ENCODE results near the gene GTF2E1.
"Not testable (repeated sequence)": the region's sequence is repeated elsewhere in the genome, so short reads cannot be mapped to it uniquely, and the experiment has no call there.

The GTF2E1 gene

GRCh38 chr3:120756061-120756460 is 13.5 kb downstream of the GTF2E1 start:
- no peak for DNase-seq

DNA sequence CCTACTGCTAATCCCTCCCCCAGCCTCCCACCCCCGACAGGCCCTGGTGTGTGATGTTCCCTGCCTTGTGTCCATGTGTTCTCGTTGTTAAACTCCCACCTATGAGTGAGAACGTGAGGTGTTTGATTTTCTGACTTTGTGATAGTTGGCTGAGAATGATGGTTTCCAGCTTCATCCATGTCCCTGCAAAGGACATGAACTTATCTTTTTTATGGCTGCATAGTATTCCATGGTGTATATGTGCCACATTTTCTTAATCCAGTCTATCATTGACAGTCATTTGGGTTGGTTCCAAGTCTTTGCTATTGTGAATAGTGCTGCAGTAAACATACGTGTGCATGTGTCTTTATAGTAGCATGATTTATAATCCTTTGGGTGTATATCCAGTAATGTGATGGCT is 16.0 kb downstream of the GTF2E1 start:
- not testable (repeated sequence) for DNase-seq

DNA sequence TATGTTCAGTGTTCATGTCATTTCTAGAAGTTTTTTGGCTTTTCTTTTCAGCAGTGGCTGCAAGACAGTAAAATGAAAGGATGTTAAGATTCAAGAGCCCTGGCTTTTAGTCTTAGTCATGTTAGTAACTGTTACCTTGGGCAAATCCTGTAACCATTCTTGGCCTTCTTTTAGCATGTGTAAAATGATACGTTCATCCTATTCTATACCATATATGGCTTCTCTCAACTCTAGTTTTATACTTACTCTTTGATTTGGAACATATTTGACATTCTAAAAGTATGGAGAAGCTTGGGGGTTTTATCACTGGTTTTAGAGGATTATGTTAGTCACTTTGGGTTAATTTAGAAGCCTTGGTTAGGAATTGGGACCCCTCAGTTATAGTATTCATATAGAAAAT is 20.1 kb downstream of the GTF2E1 start:
- no peak for DNase-seq

DNA sequence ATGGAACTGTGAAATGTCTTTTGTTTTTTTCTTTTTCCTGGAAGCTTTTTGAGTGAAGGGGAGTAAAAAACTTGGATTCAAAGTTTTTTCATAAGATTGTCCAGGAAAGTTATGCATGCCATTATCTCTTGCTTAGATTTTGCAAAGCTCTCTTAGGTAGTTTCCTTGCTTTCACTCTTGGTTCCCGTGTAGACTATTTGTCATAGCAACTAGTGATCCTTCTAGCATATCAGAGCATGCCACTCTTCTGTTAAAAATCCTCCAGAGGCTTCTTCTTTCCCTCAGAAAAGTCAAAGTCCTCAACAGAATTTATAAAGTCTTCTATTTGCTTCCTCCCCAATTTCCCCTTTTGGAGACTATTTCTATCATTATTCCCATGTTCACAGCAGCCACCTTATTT is 21.1 kb downstream of the GTF2E1 start:
- DNase-seq: no peak

- no peak for DNase-seq
Observed at GRCh38 chr3:120764206-120764605, 21.7 kb downstream of the GTF2E1 start.

DNA sequence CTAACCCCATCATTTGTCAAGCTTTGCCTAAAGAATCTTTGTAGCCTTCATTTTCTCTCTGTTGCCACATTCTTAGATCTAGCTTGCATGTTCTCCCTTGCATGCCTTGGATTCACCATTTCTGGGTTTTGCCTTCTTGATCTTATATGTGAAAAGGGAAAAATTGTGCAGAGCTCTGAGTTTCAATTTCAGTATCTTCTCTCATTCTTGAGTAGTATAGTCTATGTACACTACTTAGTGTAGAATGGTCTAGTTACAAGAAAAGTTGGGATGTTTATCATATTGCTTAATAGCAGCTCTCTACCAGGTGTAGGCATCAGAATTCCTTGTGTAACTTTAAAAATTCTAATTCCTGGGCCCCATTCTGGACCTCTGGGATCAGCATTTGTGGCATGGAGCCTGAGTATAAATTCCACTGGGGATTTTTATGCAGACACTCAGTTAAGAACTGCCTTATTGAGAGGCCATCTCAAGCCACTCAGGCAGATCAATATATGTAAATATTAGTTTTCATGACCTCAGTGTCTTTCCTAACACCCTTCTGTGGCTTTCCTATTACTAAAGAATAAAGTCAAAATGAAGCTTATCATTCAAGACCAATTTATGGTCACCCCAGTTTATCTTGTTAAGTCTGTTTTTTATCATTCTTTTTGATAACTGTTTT is 23.4 kb downstream of the GTF2E1 start:
- DNase-seq: no peak

DNA sequence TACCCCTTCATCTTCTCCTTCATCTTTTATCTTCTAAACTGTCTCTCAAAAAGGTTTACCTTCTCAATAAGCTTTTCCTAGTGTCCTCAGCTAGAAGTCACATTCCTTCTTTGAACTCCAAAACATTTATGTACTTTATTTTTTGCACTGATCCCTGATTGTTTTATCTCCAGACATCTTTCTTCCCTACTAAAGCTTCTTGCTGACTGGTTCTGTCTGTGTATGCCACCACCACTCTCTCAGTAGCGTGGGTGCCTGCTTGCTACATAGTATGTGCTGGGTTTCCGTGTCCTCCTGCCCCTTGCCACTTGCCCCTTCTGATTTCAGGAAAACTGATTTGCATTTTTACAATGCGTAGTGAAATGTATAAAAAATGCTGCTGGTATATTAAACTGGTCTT is 24.0 kb downstream of the GTF2E1 start:
- DNase-seq: no peak

DNA sequence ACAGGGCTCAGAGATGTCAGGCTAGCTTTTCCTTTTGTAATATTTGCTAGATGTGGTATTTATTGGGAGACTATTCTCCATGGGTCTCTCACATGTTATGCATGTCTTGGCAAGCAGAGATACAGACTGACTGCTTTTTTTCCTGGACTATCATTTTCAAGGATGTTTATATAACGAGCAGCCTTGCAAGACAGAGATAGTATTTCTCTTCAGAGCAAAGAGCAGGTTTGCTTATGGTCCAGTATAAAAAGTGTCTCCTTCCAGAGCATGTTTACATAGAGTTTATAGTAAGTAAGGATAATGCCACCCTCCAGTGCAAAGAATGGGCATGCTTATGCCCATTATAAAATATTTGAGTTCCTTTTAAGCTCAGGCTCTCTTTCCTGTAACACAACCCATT is 24.6 kb downstream of the GTF2E1 start:
- no peak for DNase-seq

- DNase-seq: no peak
Observed at GRCh38 chr3:120769436-120769835, 26.9 kb downstream of the GTF2E1 start.

GRCh38 chr3:120770891-120771290 is 28.3 kb downstream of the GTF2E1 start:
- no peak for DNase-seq

- DNase-seq: no peak
Observed at GRCh38 chr3:120772081-120772480, 29.5 kb downstream of the GTF2E1 start.

DNA sequence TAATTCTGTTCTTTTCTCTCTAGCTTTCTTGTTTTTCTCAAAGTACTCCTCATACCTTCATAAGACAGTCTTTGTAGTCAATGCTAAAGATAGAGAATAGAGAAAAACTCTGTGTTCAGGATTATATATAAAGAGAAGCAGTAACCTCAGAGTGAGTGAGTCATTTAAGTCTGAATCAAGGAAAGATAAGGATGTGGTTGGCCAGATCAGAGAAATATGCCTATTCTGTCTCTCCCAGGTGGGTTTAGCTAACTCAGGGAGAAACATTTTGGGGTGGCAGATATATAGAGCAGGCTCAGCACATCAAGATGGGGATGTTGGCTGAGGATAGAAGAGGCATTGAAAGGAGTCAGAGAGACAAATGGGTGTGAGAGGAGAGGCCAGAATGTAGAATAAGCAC is 31.4 kb downstream of the GTF2E1 start:
- no peak for DNase-seq

DNA sequence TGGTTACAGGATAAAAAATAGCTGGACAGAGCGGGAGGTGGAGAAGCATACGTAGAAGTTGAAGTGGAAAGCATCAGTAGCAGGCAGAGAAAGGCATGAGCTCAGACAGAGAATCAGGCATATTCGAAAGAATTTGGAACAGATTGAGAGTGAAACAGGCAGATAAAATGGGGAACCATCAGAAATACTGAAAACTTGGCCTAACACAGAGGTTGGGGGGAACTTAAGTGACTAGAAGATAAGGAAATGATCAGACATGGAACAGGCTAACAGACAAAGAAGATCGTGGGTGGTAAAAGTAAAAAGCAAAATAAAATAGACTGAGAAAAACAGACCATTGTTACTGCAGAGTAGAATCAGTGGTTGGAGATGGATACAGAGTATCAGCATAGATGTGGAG is 32.9 kb downstream of the GTF2E1 start:
- DNase-seq: no peak

GRCh38 chr3:120778776-120779175 is 36.2 kb downstream of the GTF2E1 start:
- DNase-seq: no peak

DNA sequence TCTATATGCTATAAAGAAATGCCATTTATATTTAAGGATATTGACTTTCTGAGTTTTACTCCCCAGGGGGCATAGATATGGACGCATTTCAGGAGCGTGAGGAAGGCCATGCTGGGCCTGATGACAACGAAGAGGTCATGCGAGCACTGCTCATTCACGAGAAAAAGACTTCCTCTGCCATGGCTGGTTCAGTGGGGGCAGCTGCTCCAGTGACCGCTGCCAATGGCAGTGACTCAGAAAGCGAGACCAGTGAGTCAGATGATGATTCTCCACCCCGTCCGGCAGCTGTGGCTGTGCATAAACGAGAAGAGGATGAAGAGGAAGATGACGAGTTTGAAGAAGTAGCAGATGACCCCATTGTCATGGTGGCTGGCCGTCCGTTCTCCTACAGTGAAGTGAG is 38.4 kb downstream of the GTF2E1 start:
- no peak for DNase-seq

DNA sequence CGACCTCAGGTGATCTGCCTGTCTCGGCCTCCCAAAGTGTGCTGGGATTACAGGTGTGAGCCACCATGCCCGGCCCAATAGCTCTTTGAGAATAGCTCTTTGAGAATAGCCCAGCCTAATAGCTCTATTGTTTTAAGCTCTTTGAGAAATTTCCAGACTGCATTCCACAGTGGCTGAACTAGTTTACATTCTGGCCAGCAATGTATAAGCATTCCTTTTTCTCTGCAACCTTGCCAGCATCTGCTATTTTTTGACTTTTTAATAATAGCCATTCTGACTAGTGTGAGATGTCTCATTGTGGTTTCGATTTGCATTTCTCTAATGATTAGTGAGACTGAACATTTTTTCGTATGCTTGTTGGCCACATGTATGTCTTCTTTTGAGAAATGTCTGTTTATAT is 43.3 kb downstream of the GTF2E1 start:
- DNase-seq: not testable (repeated sequence)

DNA sequence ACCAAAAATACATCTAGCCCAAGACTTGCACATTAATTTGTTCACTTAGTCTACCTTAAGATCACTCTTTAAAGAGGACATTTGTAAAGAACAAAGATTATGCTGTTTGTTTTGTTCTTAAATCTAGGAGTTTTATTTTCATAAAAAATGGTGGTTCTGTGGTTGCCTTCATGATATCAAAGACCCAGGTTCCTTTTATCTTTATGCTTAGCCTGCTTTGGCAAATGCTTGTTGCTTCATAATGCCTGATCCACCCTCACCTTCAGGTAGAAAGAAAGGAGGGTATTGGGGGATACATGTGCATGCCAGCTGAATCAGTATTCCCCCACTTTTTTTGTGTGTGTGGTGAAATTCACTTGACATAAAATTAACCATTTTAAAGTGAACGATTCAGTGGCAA is 48.5 kb downstream of the GTF2E1 start:
- no peak for DNase-seq

GRCh38 chr3:120791913-120792312 is 49.4 kb downstream of the GTF2E1 start:
- DNase-seq: no peak

- DNase-seq: no peak
Observed at GRCh38 chr3:120793601-120794000, 51.1 kb downstream of the GTF2E1 start.

- peak; percentile 32 to 56 for DNase-seq
Observed at GRCh38 chr3:120795017-120795648, 52.6 kb downstream of the GTF2E1 start.

DNA sequence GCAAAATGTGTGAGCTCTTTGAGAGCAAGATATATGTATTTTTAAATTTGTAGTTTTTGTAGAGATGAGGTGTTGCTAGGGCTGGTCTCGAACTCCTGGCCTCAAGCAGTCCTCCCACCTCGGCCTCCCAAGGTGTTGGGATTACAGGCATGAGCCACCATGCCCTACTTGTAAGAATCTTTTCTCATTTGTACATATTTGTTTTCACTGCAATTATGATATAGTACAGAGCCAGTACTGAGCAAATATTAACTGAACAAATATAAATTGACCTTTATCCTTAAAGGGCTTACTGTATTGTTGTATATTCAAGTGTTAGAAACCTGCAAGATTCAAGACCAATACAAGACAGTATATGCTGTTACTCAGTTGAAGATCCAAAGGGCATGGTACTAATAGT is 53.4 kb downstream of the GTF2E1 start:
- DNase-seq: no peak

- no peak for DNase-seq
Observed at GRCh38 chr3:120796976-120797375, 54.4 kb downstream of the GTF2E1 start.

DNA sequence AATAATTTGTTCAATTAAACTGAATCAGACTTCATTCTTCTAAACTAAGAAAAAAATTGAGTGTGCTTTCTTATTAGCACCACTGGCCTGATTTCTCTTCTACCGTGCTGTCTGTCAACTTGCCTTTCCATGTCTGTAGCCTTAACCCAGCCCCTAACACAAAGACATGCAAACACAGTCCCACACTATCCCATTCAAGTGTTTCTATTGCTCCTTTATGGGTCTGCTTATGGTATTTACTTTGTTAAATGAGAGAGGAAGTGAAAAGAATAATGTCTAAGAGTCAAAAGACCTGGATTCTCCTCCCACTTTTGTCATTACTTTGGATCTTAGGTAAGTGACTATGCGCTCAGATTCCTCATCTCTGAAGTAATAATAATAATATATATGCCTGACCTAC is 55.3 kb downstream of the GTF2E1 start:
- no peak for DNase-seq

DNA sequence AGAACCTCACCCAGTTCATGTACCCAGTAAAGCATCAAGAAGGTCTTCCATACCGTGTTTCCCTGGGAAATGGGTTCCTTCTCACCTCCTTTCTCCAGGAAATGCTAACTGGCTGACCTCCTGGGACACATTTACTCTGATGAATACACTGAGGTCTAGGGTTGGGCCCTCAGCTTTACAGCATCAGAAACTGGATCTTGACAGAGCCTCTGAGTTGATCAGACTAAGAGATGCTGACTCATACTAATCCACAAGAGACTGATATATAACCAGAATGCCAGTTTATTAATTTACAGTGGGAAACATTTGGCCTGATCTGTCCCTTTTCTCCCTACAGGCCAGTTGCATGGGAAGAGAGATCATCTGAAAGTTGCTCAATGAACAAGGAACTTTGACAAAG is 55.8 kb downstream of the GTF2E1 start:
- no peak for DNase-seq

GRCh38 chr3:120800625-120801024 is 58.1 kb downstream of the GTF2E1 start:
- no peak for DNase-seq
